GM21825 (cell line): Measurements from ENCODE around the gene OR3A3.
"Not testable (repeated sequence)": the region's sequence is repeated elsewhere in the genome, so short reads cannot be mapped to it uniquely, and the experiment has no call there.

ENCODE experiments used
- ATAC-seq: cut with Tn5 transposase; IDR thresholded peaks from one replicate; pipeline ENCODE4 v1.9.1; 2021; ENCODE audit warnings: mild to moderate bottlenecking, moderate library complexity; ENCODE audit not compliant: unreplicated experiment

Gene OR3A3

GRCh38 chr17:3411070-3411469 lies at the start of gene OR3A3:
Gene OR3A3 (plus strand): TSS chr17:3411370.
- no peak for ATAC-seq

DNA sequence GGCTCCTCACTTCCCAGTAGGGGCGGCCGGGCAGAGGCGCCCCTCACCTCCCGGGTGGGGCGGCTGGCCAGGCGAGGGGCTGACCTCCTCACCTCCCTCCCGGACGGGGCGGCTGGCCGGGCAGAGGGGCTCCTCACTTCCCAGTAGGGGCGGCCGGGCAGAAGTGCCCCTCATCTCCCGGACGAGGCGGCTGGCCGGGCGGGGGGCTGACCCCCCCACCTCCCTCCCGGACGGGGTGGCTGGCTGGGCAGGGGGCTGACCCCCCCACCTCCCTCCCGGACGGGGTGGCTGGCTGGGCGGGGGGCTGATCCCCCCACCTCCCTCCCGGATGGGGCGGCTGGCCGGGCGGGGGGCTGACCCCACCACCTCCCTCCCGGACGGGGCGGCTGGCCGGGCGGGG lies 40.0 kb upstream of the OR3A3 start:
- ATAC-seq, result not testable (repeated sequence)

- no peak for ATAC-seq
These were observed 32.8 kb upstream of the OR3A3 start for GRCh38 chr17:3378321-3378720.

GRCh38 chr17:3381957-3382356 lies 29.2 kb upstream of the OR3A3 start:
- no peak for ATAC-seq

- ATAC-seq, result no peak
These were observed 25.0 kb upstream of the OR3A3 start, which contains the start of gene OR3A2 for GRCh38 chr17:3385869-3386816. Gene OR3A2 (minus strand): TSS chr17:3386308.

DNA sequence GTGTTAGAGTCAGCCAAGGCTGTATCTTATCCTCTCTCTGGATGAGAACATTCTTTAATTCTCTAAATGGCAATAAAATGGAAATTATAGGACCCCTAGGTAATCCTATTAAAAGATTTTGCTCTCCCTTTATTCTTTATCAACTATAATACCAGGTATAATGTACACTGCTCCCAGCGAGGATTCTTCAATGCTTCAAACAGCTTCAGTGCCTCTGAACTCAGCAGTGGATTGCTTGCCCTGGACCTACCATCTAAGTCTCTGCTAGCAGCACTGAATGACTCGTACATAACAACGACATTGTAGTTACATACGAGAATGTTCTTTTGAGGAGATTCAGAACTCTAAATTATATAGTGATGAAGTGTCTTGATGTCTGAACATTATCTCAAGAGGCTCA lies 21.4 kb upstream of the OR3A3 start:
- ATAC-seq, result no peak

DNA sequence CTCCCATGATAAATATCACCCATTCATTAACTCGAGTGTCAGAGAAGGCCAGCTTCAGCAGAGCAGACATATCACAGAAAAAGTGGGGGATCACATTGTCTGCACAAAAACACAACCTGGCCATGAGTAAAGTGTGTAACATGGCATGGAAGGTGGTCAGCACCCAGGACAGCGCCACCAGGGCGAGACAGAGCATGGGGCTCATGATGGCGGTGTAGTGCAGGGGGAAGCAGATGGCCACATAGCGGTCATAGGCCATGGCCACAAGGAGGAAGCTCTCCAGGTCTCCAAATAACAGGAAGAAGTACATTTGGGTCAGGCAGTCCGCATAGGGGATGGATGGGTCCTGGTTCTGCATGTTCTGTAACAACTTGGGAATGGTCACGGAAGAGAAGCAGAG lies 13.4 kb upstream of the OR3A3 start:
- not testable (repeated sequence) for ATAC-seq

DNA sequence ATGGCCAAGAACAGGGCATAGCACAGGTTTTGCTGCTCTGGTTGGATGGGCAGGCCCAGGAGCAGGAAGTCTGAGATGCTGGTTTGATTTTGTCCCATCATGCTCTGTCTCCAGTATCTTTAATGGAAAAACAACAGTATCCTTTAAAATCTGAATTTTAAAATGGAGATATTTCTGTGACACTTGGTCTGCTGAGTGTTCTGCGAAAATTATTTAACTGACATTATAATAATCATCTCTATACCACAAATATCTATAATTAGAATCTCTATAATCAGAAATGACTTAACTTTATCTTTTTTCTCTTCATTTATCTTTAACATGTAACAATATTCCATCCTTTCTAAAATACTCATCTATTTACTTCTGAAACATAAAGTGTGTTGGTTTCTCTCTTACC lies 12.9 kb upstream of the OR3A3 start, which contains the start of gene OR1E1:
Gene OR1E1, minus strand, starts transcription at position 101 of the 400 bp plus-strand sequence. Its CDS starts 0 bp downstream, at position 101.
- no peak for ATAC-seq

- no peak for ATAC-seq
These were observed 11.1 kb upstream of the OR3A3 start for GRCh38 chr17:3400055-3400454.

- ATAC-seq, result no peak
These were observed 9.4 kb upstream of the OR3A3 start for GRCh38 chr17:3401786-3402185.

DNA sequence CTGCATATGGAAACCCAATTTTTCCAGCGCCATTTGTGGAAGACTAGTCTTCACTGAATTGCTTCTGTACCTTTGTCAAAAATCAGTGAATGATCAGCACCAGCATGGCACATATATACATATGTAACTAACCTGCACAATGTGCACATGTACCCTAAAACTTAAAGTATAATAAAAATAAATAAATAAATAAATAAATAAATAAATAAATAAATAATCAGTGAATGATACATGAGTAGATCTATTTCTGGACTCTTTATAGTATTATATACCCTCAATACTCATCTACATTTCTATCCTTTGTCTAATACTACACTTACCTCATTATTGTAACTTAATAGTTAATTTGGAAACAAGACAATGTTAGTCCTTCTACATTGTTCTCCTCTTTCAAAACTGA lies 7.3 kb upstream of the OR3A3 start:
- ATAC-seq, result not testable (repeated sequence)

GRCh38 chr17:3412216-3412615 lies 1.0 kb downstream of the OR3A3 start:
- ATAC-seq, result not testable (repeated sequence)

DNA sequence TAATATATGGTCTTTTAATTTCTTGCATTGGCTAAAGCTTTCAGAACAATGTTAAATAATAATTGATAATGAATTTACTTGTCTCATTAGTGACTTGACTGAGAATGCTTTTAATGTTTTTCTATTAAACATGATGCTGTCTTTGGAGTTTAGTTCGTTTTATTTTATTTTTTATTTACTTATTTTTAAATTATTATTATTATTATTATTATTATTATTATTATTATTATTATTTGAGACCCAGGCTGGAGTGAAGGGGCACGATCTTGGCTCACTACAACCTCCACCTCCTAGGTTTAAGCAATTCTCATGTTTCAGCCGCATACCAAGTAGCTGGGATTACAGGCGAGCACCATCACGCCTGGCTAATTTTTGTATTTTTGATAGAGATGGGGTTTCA lies 4.4 kb downstream of the OR3A3 start:
- no peak for ATAC-seq

- no peak for ATAC-seq
These were observed 7.1 kb downstream of the OR3A3 start for GRCh38 chr17:3418222-3418621.

DNA sequence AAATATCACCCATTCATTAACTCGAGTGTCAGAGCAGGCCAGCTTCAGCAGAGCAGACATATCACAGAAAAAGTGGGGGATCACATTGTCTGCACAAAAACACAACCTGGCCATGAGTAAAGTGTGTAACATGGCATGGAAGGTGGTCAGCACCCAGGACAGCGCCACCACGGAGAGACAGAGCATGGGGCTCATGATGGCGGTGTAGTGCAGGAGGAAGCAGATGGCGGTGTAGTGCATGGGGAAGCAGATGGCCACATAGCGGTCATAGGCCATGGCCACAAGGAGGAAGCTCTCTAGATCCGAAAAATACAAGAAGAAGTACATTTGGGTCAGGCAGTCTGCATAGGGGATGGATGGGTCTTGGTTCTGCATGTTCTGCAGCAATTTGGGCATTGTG lies 22.0 kb downstream of the OR3A3 start:
- ATAC-seq, result not testable (repeated sequence)

GRCh38 chr17:3433741-3434140 lies 22.6 kb downstream of the OR3A3 start, which contains the start of gene OR1E2:
Gene OR1E2 (minus strand): TSS chr17:3433841. CDS start chr17:3433841, 0 bp downstream.
- no peak for ATAC-seq

DNA sequence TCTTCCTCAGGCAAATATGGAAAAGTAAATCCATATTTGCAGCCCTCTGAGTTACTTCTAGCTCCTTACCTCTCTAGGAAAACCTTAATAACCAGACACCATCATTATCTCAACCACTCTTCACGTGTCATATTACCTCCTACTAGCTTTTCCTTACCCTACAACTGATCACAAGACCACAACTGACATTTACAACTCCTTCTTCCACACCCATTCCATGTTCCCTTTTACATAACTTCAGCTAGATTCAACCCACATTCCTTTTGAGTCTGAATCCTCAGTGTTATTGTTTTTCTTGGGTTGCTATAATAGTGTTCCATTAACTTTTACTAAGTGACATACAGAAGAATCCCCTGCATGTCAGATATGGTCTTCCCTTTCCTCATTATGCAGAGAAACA lies 27.2 kb downstream of the OR3A3 start:
- no peak for ATAC-seq

- no peak for ATAC-seq
These were observed 29.3 kb downstream of the OR3A3 start for GRCh38 chr17:3440451-3440850.

DNA sequence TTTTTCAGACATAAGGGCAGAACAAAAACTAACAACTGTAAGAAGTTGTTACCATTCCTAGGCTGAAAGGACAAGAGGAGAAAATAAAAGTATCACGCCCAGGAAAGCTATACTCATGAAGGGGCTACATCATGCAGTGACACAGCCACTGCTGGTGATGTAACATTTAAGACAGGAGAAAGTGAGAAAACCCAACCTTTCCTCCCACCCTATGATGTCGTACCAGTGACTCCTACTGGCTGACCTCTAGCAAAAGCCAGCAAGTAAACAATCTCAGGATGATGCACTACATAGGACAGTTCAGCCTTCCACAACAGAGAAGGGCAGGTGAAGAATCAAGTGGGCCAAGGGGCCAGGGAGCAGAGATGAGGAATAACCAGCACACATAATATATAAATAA lies 36.5 kb downstream of the OR3A3 start:
- no peak for ATAC-seq

- ATAC-seq, result no peak
These were observed 37.0 kb downstream of the OR3A3 start for GRCh38 chr17:3448059-3448665.

DNA sequence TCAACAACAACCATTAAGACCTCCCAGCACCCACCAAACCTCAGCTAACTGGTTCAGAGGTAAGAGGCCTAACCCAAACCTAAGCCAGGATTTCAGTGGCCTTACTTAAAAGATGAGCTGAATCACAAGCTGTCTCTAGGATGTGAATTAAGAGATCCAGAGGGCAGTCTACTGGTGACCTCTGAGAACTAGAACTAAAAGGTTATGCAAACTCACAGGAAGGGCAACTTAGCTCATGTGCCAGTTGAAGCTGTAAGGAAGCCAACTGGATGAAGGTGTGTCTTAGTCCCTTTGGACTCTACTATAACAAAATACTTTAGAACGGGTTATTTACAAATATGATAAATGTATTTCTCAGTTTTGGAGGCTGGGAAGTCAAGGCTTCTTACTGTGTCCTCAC lies 55.2 kb downstream of the OR3A3 start:
- ATAC-seq, result not testable (repeated sequence)

DNA sequence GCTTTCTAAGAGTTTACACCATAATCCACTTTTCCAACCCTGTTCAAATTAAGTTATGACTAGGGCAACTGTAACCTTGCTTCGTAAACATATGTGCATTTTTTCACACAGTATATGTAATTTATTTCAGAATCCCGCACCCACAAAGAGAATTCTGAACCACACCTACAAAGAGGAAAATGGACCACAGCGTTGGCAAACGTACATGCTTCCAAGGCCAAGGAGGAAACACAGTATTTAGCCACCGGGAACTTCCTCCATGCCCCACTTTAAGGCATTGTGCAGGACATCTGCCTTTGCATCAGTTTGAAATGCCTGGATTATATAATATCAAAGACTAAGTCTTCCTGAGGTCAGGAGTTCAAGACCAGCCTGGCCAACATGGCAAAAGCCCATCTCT lies 58.4 kb downstream of the OR3A3 start:
- ATAC-seq, result no peak
